Activated naive CD8-positive, alpha-beta T cell treated with anti-CD3 and anti-CD28 coated beads, Interleukin-2, amount 50 U/mL, for 24 hours (primary cell): ENCODE data around the gene ZFYVE26.
A peak's percentile ranks its signal among the peaks of the same experiment; 100 is the strongest.
"Not testable (repeated sequence)": the region's sequence is repeated elsewhere in the genome, so short reads cannot be mapped to it uniquely, and the experiment has no call there.

Experiments used
- ATAC-seq: fragments of 150-1000 bp; cut with Tn5 transposase; one replicate; pipeline ENCODE4 v1.10.0; 2021
- DNase-seq: peaks from one replicate; pipeline ENCODE4 v3.0.0; 2021
- H3K27ac Mint-ChIP-seq: one replicate; pipeline ENCODE4 v1.8.0; 2021; ENCODE audit warnings: mild to moderate bottlenecking, mixed read lengths
- H3K27me3 Mint-ChIP-seq: one replicate; pipeline ENCODE4 v1.8.0; 2021; ENCODE audit warnings: mixed read lengths
- H3K36me3 Mint-ChIP-seq: one replicate; pipeline ENCODE4 v1.8.0; 2021; ENCODE audit warnings: low read depth, mixed read lengths
- H3K4me1 Mint-ChIP-seq: one replicate; pipeline ENCODE4 v1.8.0; 2021; ENCODE audit warnings: mixed read lengths
- H3K4me3 Mint-ChIP-seq: one replicate; pipeline ENCODE4 v1.8.0; 2021; ENCODE audit warnings: mild to moderate bottlenecking, moderate library complexity, mixed read lengths
- H3K9me3 Mint-ChIP-seq: one replicate; pipeline ENCODE4 v1.8.0; 2021; ENCODE audit warnings: mixed read lengths

ZFYVE26 gene

DNA sequence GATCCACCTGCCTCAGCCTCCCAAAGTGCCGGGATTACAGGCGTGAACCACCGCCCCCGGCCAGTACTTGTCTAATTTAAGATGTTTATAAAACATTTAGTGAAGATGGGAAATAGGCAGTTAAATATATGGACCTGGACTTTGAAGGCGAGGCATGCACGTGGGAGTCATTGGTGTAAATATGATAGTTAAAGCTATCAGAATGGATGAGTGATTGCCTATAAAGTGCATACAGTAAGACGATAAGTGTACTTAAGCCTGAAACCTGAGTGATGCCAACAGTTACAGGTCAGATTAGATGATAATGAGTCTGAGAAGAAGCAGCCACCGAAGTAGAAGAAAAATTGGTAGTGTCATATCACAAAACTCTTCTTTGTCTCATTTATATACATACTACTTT lies 14.7 kb upstream of the ZFYVE26 start:
- H3K4me3 Mint-ChIP-seq: no peak overlapping the region
- H3K4me1 Mint-ChIP-seq: no peaks in the 10 kb centered on the region
- ATAC-seq (no peak), DNase-seq (no peak)
- H3K36me3 Mint-ChIP-seq: peaks cover 26% of the 10 kb centered on the region
- no peaks in the 10 kb centered on the region for H3K9me3 Mint-ChIP-seq
- no peaks in the 10 kb centered on the region for H3K27me3 Mint-ChIP-seq
- H3K27ac Mint-ChIP-seq: no peak overlapping the region

DNA sequence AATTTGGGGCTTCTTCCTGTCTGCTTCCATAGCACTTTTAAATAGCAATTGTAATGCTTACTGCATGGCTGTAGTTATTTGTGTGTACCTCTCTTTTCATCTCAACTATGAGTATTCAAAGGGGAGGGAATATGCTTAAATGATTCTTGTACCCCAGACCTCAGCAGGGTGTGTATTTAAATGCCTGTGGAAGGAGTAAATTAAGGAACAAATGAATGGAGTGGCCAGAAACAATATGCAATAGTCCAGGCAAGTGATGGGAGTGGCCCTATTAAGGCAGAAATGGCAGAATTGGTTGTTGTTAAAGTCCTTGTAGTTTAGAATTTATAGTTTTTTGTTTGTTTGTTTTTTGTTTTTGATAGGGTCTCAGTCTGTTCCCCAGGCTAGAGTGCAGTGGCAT lies 4.7 kb upstream of the ZFYVE26 start:
- no peaks in the 10 kb centered on the region for H3K27me3 Mint-ChIP-seq
- H3K36me3 Mint-ChIP-seq: peaks cover 9% of the 10 kb centered on the region
- H3K4me3 Mint-ChIP-seq: peak overlapping the region; percentile 96
- H3K9me3 Mint-ChIP-seq: no peaks in the 10 kb centered on the region
- DNase-seq (no peak), ATAC-seq (no peak)
- H3K27ac Mint-ChIP-seq: no peak overlapping the region
- H3K4me1 Mint-ChIP-seq: peaks cover 32% of the 10 kb centered on the region

DNA sequence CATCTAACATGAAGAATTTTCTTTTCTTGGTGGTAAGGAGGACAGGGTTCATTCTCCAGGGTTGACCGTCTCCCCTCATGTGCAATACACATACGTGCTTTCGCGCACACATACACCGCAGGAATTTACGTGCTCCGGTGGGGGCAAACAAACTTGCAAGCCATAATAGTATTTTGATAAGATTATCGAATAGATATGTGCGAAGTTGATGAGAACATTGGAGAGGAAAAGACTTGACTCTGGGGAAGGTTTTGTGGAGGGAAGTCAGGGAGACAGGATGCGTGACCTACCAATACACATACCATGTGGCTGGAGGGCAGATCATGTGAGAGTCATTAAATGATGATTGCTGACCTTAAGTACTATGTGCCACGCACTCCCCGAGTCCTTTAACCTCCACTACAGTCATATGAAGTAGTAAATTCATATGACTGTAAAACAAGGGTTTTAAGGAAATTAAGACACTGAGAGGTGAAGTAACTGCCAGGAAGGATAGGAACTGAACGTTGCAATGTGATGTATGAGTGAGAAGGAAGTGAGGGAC lies 4.1 kb upstream of the ZFYVE26 start:
- Mint-ChIP-seq H3K9me3 (no peaks in the 10 kb centered on the region), H3K27ac (peak overlapping the region; percentile 94), H3K4me3 (peak overlapping the region; percentile 96), H3K4me1 (peaks cover 36% of the 10 kb centered on the region), H3K27me3 (no peaks in the 10 kb centered on the region), H3K36me3 (peaks cover 6% of the 10 kb centered on the region)
- peak; percentile 29 for ATAC-seq
- DNase-seq: peak; percentile 23

DNA sequence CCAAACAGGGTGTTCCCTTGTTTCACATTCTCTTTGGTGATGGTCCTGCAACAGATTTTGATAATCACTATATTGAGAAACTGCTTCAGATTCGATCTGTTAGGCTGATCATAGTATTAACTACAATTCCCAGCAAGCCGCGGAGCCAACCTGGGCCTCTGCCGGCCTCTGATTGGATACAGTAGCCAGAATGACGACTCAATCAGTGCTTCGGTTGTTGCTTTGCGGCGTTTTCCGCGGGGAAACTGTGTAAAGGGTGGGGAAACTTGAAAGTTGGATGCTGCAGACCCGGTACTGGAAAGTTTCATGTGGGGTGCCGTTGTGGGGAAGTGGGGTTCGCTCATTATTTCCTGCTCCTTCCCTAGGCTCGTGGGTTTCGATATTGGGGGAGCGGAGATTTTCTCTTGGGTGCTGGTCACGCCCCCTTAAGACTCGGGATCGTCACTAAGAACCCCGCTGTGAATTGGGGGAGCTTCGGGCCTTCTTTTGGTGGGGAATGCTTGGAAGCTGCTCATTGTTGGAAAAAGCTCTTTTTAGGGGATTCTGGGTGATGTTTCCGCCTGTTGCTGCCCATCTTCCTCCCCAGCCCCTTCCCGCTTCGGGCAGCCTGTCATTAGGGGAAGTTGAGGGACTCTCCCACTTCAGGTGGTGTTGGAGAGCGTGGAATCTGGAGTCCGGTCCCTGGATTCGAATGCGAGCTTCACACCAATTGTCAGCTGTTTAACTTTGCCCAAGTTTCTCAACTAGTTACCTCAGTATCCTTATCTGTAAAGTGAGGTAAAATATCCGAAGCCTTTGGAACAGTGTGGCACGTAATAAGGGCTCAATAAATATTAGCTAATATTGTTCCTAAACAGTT lies 3.4 kb upstream of the ZFYVE26 start, which contains the start of gene RAD51B:
Gene RAD51B (plus strand): TSS at position 217 of the 859 bp plus-strand sequence.
- Mint-ChIP-seq H3K9me3 (no peaks in the 10 kb centered on the region), H3K36me3 (peaks cover 7% of the 10 kb centered on the region), H3K27me3 (no peaks in the 10 kb centered on the region), H3K4me3 (peak within 1 kb of the TSS; percentile 96), H3K4me1 (peaks cover 43% of the 10 kb centered on the region), H3K27ac (peak within 1 kb of the TSS; percentile 94)
- DNase-seq (peak; percentile 84), ATAC-seq (peak; percentile 82)

DNA sequence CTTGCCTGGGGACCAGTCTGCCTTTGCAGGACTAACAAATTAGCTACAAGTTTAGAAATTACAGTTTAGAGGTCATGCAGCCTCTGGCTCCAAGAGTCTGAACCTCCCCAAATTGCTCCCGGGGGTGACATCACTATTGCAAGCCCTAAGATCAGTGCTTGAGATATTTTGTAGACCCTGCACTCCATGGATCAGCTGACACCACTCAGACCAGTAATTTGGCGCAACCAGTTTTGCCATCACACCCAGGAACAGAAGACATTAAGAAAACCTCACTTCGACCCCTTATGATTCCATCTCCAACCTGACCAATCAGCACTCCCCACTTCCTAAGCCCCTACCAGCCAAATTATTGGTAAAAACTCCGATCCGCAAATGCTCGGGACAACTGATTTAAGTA lies 2.1 kb upstream of the ZFYVE26 start:
- H3K27me3 Mint-ChIP-seq, H3K36me3 Mint-ChIP-seq, DNase-seq, ATAC-seq, H3K9me3 Mint-ChIP-seq, H3K27ac Mint-ChIP-seq: not testable (repeated sequence)
- Mint-ChIP-seq H3K4me1 (peaks cover 53% of the 10 kb centered on the region), H3K4me3 (peak overlapping the region; percentile 96)

DNA sequence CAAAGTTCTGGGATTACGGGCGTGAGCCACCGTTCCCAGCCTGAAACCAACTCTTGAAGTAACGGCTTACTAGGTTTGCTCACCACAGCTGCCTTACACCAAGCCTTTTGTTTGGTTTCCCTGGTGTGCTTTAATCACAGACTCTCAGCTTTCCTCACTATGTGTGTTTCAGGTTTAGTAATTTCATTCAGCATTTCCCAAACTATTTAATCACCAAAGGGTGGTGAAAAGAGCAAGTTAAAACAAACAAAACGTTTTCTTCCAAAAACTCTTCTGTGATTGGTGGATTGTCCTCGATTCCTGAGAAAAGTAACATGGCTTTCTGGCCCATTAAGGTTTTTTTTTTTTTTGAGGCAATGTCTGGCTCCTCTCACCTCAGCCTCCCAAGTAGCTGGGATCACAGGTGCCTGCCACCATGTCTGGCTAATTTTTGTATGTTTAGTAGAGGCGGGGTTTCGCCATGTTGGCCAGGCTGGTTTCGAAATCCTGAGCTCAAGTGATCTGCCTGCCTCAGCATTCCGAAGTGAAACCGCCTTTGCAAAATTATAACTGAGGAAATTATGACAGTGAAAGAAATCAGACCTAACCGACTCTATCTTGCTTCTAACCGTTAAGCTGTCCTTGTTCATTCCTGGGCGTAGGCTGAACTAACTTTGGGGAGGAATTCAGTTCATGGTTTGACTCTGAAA lies 1.5 kb upstream of the ZFYVE26 start:
- Mint-ChIP-seq H3K27me3 (no peaks in the 10 kb centered on the region), H3K4me1 (peaks cover 55% of the 10 kb centered on the region), H3K36me3 (peaks cover 10% of the 10 kb centered on the region), H3K27ac (peak overlapping the region; percentile 49), H3K9me3 (no peaks in the 10 kb centered on the region), H3K4me3 (peak overlapping the region; percentile 96)
- DNase-seq (no peak), ATAC-seq (no peak)

DNA sequence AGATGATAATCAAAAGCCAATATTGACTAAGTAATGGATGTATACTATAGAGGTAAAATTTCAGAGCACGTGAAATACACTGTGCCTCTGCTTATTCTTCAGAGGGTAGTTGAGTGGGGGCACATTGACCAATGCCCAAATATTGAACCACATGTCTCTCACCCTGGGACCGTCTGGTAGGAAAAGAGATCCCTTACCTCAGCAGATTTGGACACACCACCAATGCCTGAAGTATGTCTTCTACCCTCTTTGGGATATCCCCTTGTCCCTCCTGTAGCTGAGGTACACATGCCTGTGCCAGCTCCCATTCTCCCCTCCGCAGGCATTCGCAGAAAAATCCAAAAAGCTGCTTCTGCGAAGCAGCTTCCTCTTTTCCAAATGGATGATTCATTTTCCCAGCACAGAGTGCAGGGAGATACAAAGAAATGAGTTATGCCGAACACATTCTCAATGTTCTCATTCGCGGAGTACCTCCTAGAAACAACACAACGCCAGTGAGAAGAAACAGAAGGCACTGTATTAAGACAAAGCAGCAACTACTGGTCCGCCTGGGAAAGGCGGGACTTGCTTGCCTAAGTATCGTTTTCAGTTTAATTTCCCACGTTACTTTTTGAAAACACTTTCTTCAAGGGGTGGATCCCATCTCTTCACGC lies 691 bp downstream of the ZFYVE26 start:
- Mint-ChIP-seq H3K4me1 (peaks cover 52% of the 10 kb centered on the region), H3K9me3 (no peaks in the 10 kb centered on the region), H3K36me3 (peaks cover 15% of the 10 kb centered on the region), H3K27ac (peak overlapping the region; percentile 96), H3K4me3 (peak overlapping the region; percentile 98), H3K27me3 (no peaks in the 10 kb centered on the region)
- ATAC-seq (no peak), DNase-seq (no peak)

DNA sequence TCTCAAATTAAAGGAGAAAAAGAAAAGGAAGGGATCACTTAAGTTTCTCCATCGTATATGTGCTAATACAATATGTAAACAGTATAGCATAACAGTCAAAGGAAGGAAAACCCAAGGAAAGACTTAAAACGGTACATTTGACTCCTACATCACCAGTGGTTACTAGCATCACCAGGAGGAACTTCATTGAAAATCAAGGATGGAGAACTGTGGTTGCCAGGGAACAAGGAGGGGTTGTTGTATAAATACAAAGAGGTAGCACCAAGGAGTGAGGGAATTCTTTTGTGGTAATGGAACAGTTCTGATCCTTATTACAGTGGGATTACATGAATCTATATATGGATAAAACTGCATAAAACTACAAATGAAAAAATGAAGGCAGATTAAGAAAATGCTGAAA lies 1.6 kb downstream of the ZFYVE26 start:
- Mint-ChIP-seq H3K27ac (no peak overlapping the region), H3K36me3 (peaks cover 20% of the 10 kb centered on the region), H3K27me3 (no peaks in the 10 kb centered on the region), H3K4me1 (peaks cover 46% of the 10 kb centered on the region), H3K9me3 (no peaks in the 10 kb centered on the region), H3K4me3 (peak overlapping the region; percentile 98)
- no peak for ATAC-seq
- DNase-seq: no peak

DNA sequence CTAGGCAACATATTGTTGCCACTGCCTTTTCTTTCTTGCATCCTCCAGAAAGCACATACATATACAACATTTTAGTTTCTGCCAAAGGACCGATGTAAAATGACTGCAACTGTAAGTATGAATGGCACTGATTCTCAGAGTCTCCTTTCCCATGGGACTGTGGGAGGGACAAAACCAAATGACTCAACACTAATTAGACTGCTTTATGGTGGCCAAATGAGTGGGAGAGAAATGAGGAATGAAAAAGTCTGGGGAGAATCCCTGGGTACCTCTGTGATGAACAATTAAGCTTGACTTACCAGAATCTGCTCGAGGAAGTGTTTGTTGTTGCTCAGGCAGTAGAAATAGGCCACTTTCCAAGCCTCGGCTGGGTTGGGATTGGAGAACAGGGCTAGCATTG lies 10.1 kb downstream of the ZFYVE26 start:
- H3K4me1 Mint-ChIP-seq: no peaks in the 10 kb centered on the region
- peaks cover 34% of the 10 kb centered on the region for H3K36me3 Mint-ChIP-seq
- ATAC-seq (no peak), DNase-seq (no peak)
- H3K9me3 Mint-ChIP-seq: no peaks in the 10 kb centered on the region
- H3K27me3 Mint-ChIP-seq: no peaks in the 10 kb centered on the region
- H3K27ac Mint-ChIP-seq: no peak overlapping the region
- no peak overlapping the region for H3K4me3 Mint-ChIP-seq

DNA sequence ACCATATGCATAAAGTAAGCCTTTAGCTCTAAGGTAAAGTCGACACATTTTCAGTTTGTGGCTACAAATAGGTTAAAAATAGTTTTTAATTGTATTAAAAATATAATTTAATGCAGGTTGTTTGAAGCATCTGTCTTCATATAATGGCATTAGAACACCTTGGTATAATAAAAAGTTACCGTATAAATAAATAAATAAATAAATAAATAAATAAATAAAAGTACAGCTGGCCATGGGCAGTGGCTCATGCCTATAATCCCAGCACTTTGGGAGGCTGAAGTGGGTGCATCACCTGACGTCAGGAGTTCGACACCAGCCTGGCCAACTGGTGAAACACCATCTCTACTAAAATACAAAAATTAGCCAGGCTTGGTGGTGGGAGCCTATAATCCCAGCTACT lies 15.6 kb downstream of the ZFYVE26 start:
- no peaks in the 10 kb centered on the region for H3K4me1 Mint-ChIP-seq
- H3K27ac Mint-ChIP-seq: no peak overlapping the region
- peaks cover 31% of the 10 kb centered on the region for H3K36me3 Mint-ChIP-seq
- H3K9me3 Mint-ChIP-seq: no peaks in the 10 kb centered on the region
- DNase-seq: no peak
- ATAC-seq: no peak
- H3K27me3 Mint-ChIP-seq: no peaks in the 10 kb centered on the region
- H3K4me3 Mint-ChIP-seq: no peak overlapping the region

DNA sequence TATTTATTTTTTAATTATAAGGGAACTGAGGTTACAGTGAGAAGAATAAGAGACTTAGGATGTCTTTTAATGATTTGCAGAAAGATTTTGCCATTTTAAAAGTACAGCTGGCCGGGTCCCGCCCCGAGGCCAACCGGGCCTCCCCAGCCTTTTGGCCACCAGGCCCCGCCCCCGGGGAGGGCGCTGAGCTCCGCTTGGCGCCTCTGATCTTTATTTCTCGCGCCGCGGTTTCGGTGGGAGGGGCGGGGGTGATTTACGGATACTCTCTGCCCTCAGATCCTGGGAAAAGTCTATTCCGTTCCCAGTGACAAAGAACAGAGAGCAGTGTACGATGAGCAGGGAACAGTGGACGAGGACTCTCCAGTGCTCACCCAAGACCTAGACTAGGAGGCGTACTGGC lies 17.7 kb downstream of the ZFYVE26 start:
- peaks cover 31% of the 10 kb centered on the region for H3K36me3 Mint-ChIP-seq
- DNase-seq (no peak), ATAC-seq (no peak)
- no peaks in the 10 kb centered on the region for H3K9me3 Mint-ChIP-seq
- H3K27me3 Mint-ChIP-seq: no peaks in the 10 kb centered on the region
- no peak overlapping the region for H3K27ac Mint-ChIP-seq
- H3K4me1 Mint-ChIP-seq: no peaks in the 10 kb centered on the region
- H3K4me3 Mint-ChIP-seq: no peak overlapping the region

DNA sequence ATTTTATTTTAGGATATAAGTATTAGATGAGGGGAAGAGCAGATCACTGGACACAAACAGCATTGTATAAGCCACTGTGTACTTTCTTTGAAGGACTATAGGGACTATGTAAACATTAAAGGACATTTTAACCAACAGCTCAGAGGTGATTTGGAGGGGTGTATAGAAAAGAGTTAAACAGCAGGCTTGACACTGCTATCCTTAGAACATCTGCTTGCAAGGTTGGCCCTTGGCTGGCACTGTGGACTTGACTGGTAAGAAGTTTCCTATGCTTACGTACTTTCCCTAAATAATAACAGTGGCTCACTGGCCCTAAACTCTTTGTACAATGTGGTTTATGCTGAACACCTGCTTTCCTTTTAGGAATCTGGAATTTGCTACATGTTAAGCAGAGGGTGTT lies 28.7 kb downstream of the ZFYVE26 start:
- no peak overlapping the region for H3K27ac Mint-ChIP-seq
- H3K27me3 Mint-ChIP-seq: no peaks in the 10 kb centered on the region
- no peaks in the 10 kb centered on the region for H3K9me3 Mint-ChIP-seq
- no peak for ATAC-seq
- H3K4me3 Mint-ChIP-seq: no peak overlapping the region
- peaks cover 1% of the 10 kb centered on the region for H3K4me1 Mint-ChIP-seq
- DNase-seq: no peak
- peaks cover 44% of the 10 kb centered on the region for H3K36me3 Mint-ChIP-seq

DNA sequence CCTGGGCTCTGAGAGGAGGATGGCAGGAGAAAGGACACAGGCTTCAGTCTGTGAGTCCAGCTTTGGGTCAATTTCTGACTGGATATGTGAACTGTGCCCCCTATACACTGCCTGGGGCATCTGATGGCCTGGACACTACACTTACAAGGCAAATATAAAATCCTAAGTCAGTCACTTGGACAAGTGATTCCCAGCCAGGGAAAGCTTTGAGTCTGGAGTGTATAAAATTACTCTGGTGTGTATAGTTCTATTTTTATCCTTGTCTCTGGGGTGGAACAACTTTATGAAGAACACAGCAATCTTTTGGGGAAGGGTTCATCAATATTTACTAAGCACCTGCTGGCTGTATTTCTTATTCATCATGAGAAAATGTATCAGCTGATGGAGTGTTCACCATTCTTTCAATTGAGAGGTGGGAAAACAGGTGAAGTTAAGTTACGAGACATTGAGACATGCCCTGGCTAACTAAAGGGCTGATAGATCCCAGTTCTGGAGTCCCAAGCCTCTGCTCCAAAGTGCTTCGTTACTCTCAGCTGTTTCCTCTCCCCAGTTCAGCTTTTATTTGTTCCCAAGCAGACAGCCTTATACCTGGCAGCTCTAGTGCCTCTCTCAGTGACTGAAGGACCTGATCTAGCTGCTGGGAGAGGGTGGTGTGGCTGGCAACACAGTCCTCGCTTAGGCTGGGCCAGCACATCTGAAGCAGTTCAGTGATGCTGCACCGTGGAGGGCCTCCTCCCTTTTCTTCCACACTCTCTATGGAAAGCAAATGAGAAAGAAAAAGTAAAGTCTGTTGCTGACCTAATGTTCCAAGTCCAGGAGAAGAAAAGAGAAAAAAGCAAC lies 30.9 kb downstream of the ZFYVE26 start:
- Mint-ChIP-seq H3K27me3 (no peaks in the 10 kb centered on the region), H3K4me1 (peaks cover 1% of the 10 kb centered on the region), H3K27ac (no peak overlapping the region), H3K4me3 (no peak overlapping the region), H3K36me3 (peaks cover 47% of the 10 kb centered on the region), H3K9me3 (no peaks in the 10 kb centered on the region)
- no peak for DNase-seq
- no peak for ATAC-seq

DNA sequence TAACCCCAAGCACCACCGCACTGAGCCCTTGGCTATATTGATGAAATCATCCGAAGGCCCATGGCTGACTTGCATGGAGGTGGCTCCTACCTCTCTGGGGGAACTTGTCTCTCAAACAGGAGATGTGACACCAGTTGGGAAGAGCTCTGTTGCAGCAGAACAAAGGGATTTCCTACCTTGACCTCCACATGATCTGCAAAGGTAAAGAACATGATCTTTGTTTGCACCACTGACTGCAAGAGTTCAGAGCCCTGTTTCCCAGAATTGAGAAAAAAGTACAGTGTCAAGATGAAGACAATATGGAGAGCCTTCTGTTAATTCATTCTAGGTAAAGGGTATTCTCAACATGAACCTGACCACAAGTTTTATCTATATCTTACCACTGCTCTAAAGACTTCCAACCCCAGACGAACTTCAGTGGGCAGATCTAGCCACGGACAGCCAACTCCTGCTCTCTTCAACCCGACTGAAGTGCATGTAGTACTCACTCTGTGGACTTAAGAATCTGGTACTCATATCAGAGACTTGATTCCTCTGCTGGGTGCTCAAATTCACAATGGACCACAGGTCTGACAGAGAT lies 32.1 kb downstream of the ZFYVE26 start:
- no peaks in the 10 kb centered on the region for H3K9me3 Mint-ChIP-seq
- no peak overlapping the region for H3K27ac Mint-ChIP-seq
- peaks cover 45% of the 10 kb centered on the region for H3K36me3 Mint-ChIP-seq
- H3K4me3 Mint-ChIP-seq: no peak overlapping the region
- peaks cover 1% of the 10 kb centered on the region for H3K4me1 Mint-ChIP-seq
- DNase-seq (no peak), ATAC-seq (no peak)
- H3K27me3 Mint-ChIP-seq: no peaks in the 10 kb centered on the region
